HL-60 (cell line): ENCODE measurements around the gene FAAP20.

Source experiments
- DNase-seq, 2 experiments: peaks; one replicate each; pipeline ENCODE4 v3.0.0-alpha.2; 2010 to 2020; ENCODE audit warnings: low read depth in 1 of 2, low spot score in 1 of 2
- H3K27ac ChIP-seq: fragments of 250-450 bp; sonication (Bioruptor Pico); replicated peaks from 2 replicates; pipeline ENCODE4 v1.5.1; 2020; ENCODE audit warnings: mild to moderate bottlenecking, moderate library complexity
- H3K27me3 ChIP-seq: fragments of 250-450 bp; sonication (Bioruptor Pico); 2 replicates; pipeline ENCODE4 v1.5.1; 2021; ENCODE audit warnings: mild to moderate bottlenecking, moderate library complexity; ENCODE audit not compliant: insufficient read depth, poor library complexity, severe bottlenecking
- H3K4me3 ChIP-seq: replicated peaks from 2 replicates; pipeline ENCODE4 v1.5.1; 2011; ENCODE audit warnings: mild to moderate bottlenecking, control low read depth, low read length; ENCODE audit not compliant: insufficient read depth
- CTCF ChIP-seq: IDR thresholded peaks from one replicate; pipeline ENCODE4 v1.5.1; 2011; ENCODE audit warnings: low read length, control low read depth, inconsistent platforms; ENCODE audit not compliant: insufficient read depth
- GABPA ChIP-seq: IDR thresholded peaks from 2 replicates; pipeline ENCODE4 v1.6.1; 2012; ENCODE audit warnings: low read depth
- POLR2AphosphoS5 ChIP-seq: IDR thresholded peaks from 2 replicates; pipeline ENCODE4 v1.6.1; 2012; ENCODE audit warnings: low read depth
- REST ChIP-seq: IDR thresholded peaks from 2 replicates; pipeline ENCODE4 v1.6.1; 2012; ENCODE audit warnings: low read depth; ENCODE audit not compliant: insufficient replicate concordance
- SPI1 ChIP-seq: IDR thresholded peaks from 2 replicates; pipeline ENCODE4 v1.6.1; 2012; ENCODE audit warnings: low read depth, mild to moderate bottlenecking, borderline replicate concordance

The FAAP20 gene

GRCh38 chr1:2152954-2153353, 41.6 kb downstream of the FAAP20 start:
- TF ChIP-seq GABPA (no peak), POLR2AphosphoS5 (no peak), CTCF (no peak), REST (no peak), SPI1 (no peak)
- no peaks in the 10 kb centered on the region for H3K27me3 ChIP-seq
- H3K27ac ChIP-seq = peak overlapping the region; percentile 92
- no peak overlapping the region for H3K4me3 ChIP-seq
- no peak for DNase-seq

- Histone ChIP-seq H3K27me3 (no peaks in the 10 kb centered on the region), H3K27ac (peak overlapping the region; percentile 92), H3K4me3 (no peak overlapping the region)
- TF ChIP-seq SPI1 (no peak), REST (no peak), POLR2AphosphoS5 (no peak)
- no peak for DNase-seq
Measured at GRCh38 chr1:2151911-2152310, 42.7 kb downstream of the FAAP20 start.

- H3K27me3 ChIP-seq = no peaks in the 10 kb centered on the region
- TF ChIP-seq CTCF (no peak), POLR2AphosphoS5 (peak; percentile 89)
- peak overlapping the region; percentile 92 for H3K27ac ChIP-seq
- no peak overlapping the region for H3K4me3 ChIP-seq
- peak; percentile 99 to 100 for DNase-seq
Measured at GRCh38 chr1:2151252-2151651, 43.3 kb downstream of the FAAP20 start.

- peak in 1 of 2 experiments; percentile 89 for DNase-seq
Measured at GRCh38 chr1:2150801-2151200, 43.8 kb downstream of the FAAP20 start.

More at GRCh38 chr1:2150801-2151200, 43.8 kb downstream of the FAAP20 start:
- H3K4me3 ChIP-seq = no peak overlapping the region
- peak overlapping the region; percentile 92 for H3K27ac ChIP-seq
- TF ChIP-seq SPI1 (no peak), CTCF (no peak), POLR2AphosphoS5 (no peak), GABPA (no peak), REST (no peak)
- H3K27me3 ChIP-seq = no peaks in the 10 kb centered on the region
